ENCODE results near the gene UROC1. TPM values are rescaled to one million over a fixed set of nuclear protein-coding genes. Genes with fewer than 3 reads are reported as not detected.

Gene UROC1
- total and polyA plus RNA-seq, 2 experiments from 2014 or later = not detected

GRCh38 chr3:126494204-126494969 is 23.2 kb downstream of the UROC1 start (continued):
- TF ChIP-seq, protein P1, sequence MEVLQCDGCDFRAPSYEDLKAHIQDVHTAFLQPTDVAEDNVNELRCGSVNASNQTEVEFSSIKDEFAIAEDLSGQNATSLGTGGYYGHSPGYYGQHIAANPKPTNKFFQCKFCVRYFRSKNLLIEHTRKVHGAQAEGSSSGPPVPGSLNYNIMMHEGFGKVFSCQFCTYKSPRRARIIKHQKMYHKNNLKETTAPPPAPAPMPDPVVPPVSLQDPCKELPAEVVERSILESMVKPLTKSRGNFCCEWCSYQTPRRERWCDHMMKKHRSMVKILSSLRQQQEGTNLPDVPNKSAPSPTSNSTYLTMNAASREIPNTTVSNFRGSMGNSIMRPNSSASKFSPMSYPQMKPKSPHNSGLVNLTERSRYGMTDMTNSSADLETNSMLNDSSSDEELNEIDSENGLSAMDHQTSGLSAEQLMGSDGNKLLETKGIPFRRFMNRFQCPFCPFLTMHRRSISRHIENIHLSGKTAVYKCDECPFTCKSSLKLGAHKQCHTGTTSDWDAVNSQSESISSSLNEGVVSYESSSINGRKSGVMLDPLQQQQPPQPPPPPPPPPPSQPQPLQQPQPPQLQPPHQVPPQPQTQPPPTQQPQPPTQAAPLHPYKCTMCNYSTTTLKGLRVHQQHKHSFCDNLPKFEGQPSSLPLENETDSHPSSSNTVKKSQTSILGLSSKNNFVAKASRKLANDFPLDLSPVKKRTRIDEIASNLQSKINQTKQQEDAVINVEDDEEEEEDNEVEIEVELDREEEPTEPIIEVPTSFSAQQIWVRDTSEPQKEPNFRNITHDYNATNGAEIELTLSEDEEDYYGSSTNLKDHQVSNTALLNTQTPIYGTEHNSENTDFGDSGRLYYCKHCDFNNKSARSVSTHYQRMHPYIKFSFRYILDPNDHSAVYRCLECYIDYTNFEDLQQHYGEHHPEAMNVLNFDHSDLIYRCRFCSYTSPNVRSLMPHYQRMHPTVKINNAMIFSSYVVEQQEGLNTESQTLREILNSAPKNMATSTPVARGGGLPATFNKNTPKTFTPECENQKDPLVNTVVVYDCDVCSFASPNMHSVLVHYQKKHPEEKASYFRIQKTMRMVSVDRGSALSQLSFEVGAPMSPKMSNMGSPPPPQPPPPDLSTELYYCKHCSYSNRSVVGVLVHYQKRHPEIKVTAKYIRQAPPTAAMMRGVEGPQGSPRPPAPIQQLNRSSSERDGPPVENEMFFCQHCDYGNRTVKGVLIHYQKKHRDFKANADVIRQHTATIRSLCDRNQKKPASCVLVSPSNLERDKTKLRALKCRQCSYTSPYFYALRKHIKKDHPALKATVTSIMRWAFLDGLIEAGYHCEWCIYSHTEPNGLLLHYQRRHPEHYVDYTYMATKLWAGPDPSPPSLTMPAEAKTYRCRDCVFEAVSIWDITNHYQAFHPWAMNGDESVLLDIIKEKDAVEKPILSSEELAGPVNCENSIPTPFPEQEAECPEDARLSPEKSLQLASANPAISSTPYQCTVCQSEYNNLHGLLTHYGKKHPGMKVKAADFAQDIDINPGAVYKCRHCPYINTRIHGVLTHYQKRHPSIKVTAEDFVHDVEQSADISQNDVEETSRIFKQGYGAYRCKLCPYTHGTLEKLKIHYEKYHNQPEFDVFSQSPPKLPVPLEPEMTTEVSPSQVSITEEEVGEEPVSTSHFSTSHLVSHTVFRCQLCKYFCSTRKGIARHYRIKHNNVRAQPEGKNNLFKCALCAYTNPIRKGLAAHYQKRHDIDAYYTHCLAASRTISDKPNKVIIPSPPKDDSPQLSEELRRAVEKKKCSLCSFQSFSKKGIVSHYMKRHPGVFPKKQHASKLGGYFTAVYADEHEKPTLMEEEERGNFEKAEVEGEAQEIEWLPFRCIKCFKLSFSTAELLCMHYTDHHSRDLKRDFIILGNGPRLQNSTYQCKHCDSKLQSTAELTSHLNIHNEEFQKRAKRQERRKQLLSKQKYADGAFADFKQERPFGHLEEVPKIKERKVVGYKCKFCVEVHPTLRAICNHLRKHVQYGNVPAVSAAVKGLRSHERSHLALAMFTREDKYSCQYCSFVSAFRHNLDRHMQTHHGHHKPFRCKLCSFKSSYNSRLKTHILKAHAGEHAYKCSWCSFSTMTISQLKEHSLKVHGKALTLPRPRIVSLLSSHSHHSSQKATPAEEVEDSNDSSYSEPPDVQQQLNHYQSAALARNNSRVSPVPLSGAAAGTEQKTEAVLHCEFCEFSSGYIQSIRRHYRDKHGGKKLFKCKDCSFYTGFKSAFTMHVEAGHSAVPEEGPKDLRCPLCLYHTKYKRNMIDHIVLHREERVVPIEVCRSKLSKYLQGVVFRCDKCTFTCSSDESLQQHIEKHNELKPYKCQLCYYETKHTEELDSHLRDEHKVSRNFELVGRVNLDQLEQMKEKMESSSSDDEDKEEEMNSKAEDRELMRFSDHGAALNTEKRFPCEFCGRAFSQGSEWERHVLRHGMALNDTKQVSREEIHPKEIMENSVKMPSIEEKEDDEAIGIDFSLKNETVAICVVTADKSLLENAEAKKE (CRISPR knock-in tag; IDR thresholded peaks at IDR 0.05) = no peak
- no peak for TF ChIP-seq POLR2AphosphoS5 (IDR thresholded peaks at IDR 0.05; ENCODE audit: low read depth)
- TF ChIP-seq, protein P2, sequence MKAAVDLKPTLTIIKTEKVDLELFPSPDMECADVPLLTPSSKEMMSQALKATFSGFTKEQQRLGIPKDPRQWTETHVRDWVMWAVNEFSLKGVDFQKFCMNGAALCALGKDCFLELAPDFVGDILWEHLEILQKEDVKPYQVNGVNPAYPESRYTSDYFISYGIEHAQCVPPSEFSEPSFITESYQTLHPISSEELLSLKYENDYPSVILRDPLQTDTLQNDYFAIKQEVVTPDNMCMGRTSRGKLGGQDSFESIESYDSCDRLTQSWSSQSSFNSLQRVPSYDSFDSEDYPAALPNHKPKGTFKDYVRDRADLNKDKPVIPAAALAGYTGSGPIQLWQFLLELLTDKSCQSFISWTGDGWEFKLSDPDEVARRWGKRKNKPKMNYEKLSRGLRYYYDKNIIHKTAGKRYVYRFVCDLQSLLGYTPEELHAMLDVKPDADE (IDR thresholded peaks at IDR 0.05) = no peak
- no peak for TF ChIP-seq EZH2phosphoT487 (IDR thresholded peaks at IDR 0.05; ENCODE audit: unreplicated experiment)
- TF ChIP-seq JUNB (IDR thresholded peaks at IDR 0.05; ENCODE audit: unreplicated experiment) = no peak
- TF ChIP-seq EZH2 (IDR thresholded peaks at IDR 0.05; ENCODE audit: low read depth, unreplicated experiment) = no peak
- TF ChIP-seq CREB1 (CRISPR knock-in tag; IDR thresholded peaks at IDR 0.05; ENCODE audit: low read depth) = no peak
- TF ChIP-seq ZNF331 (CRISPR knock-in tag; IDR thresholded peaks at IDR 0.05; ENCODE audit: low read depth) = no peak
- no peak for TF ChIP-seq ZNF114 (CRISPR knock-in tag; IDR thresholded peaks at IDR 0.05)
- TF ChIP-seq, protein P3, sequence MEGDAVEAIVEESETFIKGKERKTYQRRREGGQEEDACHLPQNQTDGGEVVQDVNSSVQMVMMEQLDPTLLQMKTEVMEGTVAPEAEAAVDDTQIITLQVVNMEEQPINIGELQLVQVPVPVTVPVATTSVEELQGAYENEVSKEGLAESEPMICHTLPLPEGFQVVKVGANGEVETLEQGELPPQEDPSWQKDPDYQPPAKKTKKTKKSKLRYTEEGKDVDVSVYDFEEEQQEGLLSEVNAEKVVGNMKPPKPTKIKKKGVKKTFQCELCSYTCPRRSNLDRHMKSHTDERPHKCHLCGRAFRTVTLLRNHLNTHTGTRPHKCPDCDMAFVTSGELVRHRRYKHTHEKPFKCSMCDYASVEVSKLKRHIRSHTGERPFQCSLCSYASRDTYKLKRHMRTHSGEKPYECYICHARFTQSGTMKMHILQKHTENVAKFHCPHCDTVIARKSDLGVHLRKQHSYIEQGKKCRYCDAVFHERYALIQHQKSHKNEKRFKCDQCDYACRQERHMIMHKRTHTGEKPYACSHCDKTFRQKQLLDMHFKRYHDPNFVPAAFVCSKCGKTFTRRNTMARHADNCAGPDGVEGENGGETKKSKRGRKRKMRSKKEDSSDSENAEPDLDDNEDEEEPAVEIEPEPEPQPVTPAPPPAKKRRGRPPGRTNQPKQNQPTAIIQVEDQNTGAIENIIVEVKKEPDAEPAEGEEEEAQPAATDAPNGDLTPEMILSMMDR (conservative IDR thresholded peaks at IDR 0.05; ENCODE audit: low read depth in 2 of 2) = no peak
- no peak for TF ChIP-seq STAT1 (IDR thresholded peaks at IDR 0.05; ENCODE audit: unreplicated experiment)
